Upper lobe of right lung (tissue), 1 donor: ENCODE results near the gene AMOTL1. TPM values are rescaled to one million over a fixed set of nuclear protein-coding genes. Genes with fewer than 3 reads are reported as not detected.
A peak's percentile ranks its signal among the peaks of the same experiment; 100 is the strongest.

ENCODE experiments used
- ATAC-seq: fragments of 200-7000 bp; cut with Tn5 transposase; one replicate; pipeline ENCODE4 v1.9.1; 2020; ENCODE audit warnings: mild to moderate bottlenecking, moderate library complexity
- DNase-seq: peaks from one replicate; pipeline ENCODE4 v3.0.0-alpha.2; 2020
- H3K27ac ChIP-seq: fragments of 200-600 bp; one replicate; pipeline ENCODE4 v1.8.0; 2022
- H3K27me3 ChIP-seq: fragments of 200-600 bp; one replicate; pipeline ENCODE4 v1.8.0; 2022; ENCODE audit warnings: mild to moderate bottlenecking
- H3K36me3 ChIP-seq: fragments of 200-600 bp; one replicate; pipeline ENCODE4 v1.8.0; 2022
- H3K4me1 ChIP-seq: fragments of 200-600 bp; one replicate; pipeline ENCODE4 v1.8.0; 2022
- H3K4me3 ChIP-seq: fragments of 200-600 bp; one replicate; pipeline ENCODE4 v1.8.0; 2022; ENCODE audit warnings: mild to moderate bottlenecking
- H3K9me3 ChIP-seq: fragments of 200-600 bp; one replicate; pipeline ENCODE4 v1.8.0; 2022
- CTCF ChIP-seq: fragments of 200-600 bp; IDR thresholded peaks from one replicate; pipeline ENCODE4 v1.8.0; 2022; ENCODE audit warnings: antibody characterized with exemption
- intact Hi-C: fragments of 100-400 bp; cut with DNase I; formaldehyde crosslinking; loops from one replicate; pipeline ENCODE4 v1.11.0; 2022
- total RNA-seq: library from RNA; stranded (reverse); fragmentation: NEBNext Ultra II Directional; extraction: Animal tissue kit (Norgen Biotek cat#: 25700); gene quantifications from one replicate; pipeline ENCODE4 v1.2.1, GENCODE V29; 2021
- donor health status: DM: no; HTN: yes; CAD: no; lungs with severe emphysema.

AMOTL1 gene
- total RNA-seq, 1 donor from 2014 or later = 62.5 TPM

DNA sequence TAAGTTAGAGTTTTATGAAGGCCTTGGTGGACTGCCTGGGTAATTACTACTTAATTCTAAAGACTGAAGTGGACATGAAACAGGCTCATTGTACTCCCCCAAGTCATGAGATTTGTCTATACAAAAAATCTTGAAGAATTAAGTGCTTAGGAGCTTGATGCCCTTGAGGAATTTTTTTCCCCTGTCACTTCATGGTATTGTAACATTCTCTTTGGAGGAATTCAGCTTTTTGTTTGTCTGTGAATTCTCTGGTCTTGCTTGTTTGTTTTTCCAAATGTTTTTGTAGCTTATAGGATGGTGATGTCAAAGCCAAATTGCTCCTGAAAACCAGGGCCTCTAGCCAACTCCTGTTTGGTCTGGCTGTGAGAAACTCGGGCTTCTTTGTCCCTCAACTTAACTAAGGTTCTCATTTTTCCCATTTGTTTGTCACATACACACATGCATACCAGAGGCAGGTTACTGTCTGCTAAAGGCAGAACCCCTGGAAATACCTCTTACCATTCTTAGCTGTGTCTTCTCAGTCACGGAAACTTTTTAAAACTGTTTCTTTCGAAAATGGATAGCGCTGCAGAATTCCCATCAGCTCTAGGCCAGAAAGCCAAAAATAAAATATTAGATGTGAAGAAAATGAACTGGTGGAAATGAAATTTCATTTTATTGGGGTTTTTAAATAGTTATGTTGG, 66.9 kb downstream of the AMOTL1 start:
- ATAC-seq = no peak
- no peaks in the 10 kb centered on the region for H3K27me3 ChIP-seq
- TF ChIP-seq CTCF = no peak
- no peak overlapping the region for H3K4me3 ChIP-seq
- peaks cover 51% of the 10 kb centered on the region for H3K4me1 ChIP-seq
- DNase-seq = no peak
- intact Hi-C loops = no loop called here
- no peaks in the 10 kb centered on the region for H3K9me3 ChIP-seq
- peak overlapping the region; percentile 15 for H3K27ac ChIP-seq
- peaks cover 34% of the 10 kb centered on the region for H3K36me3 ChIP-seq

- intact Hi-C loops = no loop called here
- ATAC-seq (no peak), DNase-seq (no peak)
- H3K27me3 ChIP-seq = no peaks in the 10 kb centered on the region
- no peaks in the 10 kb centered on the region for H3K9me3 ChIP-seq
- H3K36me3 ChIP-seq = peaks cover 30% of the 10 kb centered on the region
- peak overlapping the region; percentile 15 for H3K27ac ChIP-seq
- TF ChIP-seq CTCF = no peak
- H3K4me1 ChIP-seq = peaks cover 46% of the 10 kb centered on the region
- H3K4me3 ChIP-seq = no peak overlapping the region
Measured at GRCh38 chr11:94835594-94835927, 67.4 kb downstream of the AMOTL1 start.

- no peak overlapping the region for H3K27ac ChIP-seq
- ATAC-seq = no peak
- TF ChIP-seq CTCF = no peak
- peaks cover 19% of the 10 kb centered on the region for H3K36me3 ChIP-seq
- H3K4me1 ChIP-seq = peaks cover 34% of the 10 kb centered on the region
- DNase-seq = no peak
- H3K27me3 ChIP-seq = no peaks in the 10 kb centered on the region
- no peaks in the 10 kb centered on the region for H3K9me3 ChIP-seq
- no peak overlapping the region for H3K4me3 ChIP-seq
- intact Hi-C loops = no loop called here
Measured at GRCh38 chr11:94837317-94837716, 69.2 kb downstream of the AMOTL1 start.

- ATAC-seq (no peak), DNase-seq (no peak)
- no peak overlapping the region for H3K27ac ChIP-seq
Measured at GRCh38 chr11:94838027-94838731, 70.0 kb downstream of the AMOTL1 start.

GRCh38 chr11:94840209-94840608, 72.1 kb downstream of the AMOTL1 start:
- Histone ChIP-seq H3K4me1 (peaks cover 17% of the 10 kb centered on the region), H3K27ac (peak overlapping the region; percentile 31), H3K4me3 (no peak overlapping the region), H3K27me3 (no peaks in the 10 kb centered on the region), H3K9me3 (no peaks in the 10 kb centered on the region), H3K36me3 (peaks cover 5% of the 10 kb centered on the region)
- TF ChIP-seq CTCF = no peak
- ATAC-seq (no peak), DNase-seq (no peak)
- intact Hi-C loops = no loop called here

More at GRCh38 chr11:94838027-94838731, 70.0 kb downstream of the AMOTL1 start:
- intact Hi-C loops = no loop called here
- no peaks in the 10 kb centered on the region for H3K27me3 ChIP-seq
- no peaks in the 10 kb centered on the region for H3K9me3 ChIP-seq
- peaks cover 11% of the 10 kb centered on the region for H3K36me3 ChIP-seq
- H3K4me3 ChIP-seq = no peak overlapping the region
- TF ChIP-seq CTCF = no peak
- H3K4me1 ChIP-seq = peaks cover 28% of the 10 kb centered on the region
